Stimulated activated effector memory CD8-positive, alpha-beta T cell treated with anti-CD3 and anti-CD28 coated beads, Interleukin-12 subunit alpha, Interleukin-12 subunit beta, amount 100 ng/mL, for 72 hours (primary cell): ENCODE measurements around the gene DGKB.

Experiments
- ATAC-seq: fragments of 150-1000 bp; cut with Tn5 transposase; 2 replicates; pipeline ENCODE4 v1.10.0; 2021
- DNase-seq, 2 donors: peaks; one replicate each; pipeline ENCODE4 v3.0.0; 2021 to 2022; ENCODE audit warnings: low spot score in 2 of 2
- H3K27ac Mint-ChIP-seq: one replicate; pipeline ENCODE4 v1.8.0; 2022; ENCODE audit warnings: mild to moderate bottlenecking, mixed read lengths
- H3K36me3 Mint-ChIP-seq: one replicate; pipeline ENCODE4 v1.8.0; 2022; ENCODE audit warnings: mild to moderate bottlenecking, mixed read lengths
- H3K4me1 Mint-ChIP-seq: one replicate; pipeline ENCODE4 v1.8.0; 2022; ENCODE audit warnings: mixed read lengths
- H3K4me3 Mint-ChIP-seq: one replicate; pipeline ENCODE4 v1.8.0; 2022; ENCODE audit warnings: mild to moderate bottlenecking, mixed read lengths
- H3K9me3 Mint-ChIP-seq: one replicate; pipeline ENCODE4 v1.8.0; 2022; ENCODE audit warnings: mixed read lengths

Gene DGKB

GRCh38 chr7:14818871-14819270, 83.7 kb downstream of the DGKB start:
- Mint-ChIP-seq H3K4me1 (no peaks in the 10 kb centered on the region), H3K9me3 (peaks cover 5% of the 10 kb centered on the region), H3K36me3 (no peaks in the 10 kb centered on the region), H3K4me3 (no peak overlapping the region), H3K27ac (no peak overlapping the region)
- DNase-seq (no peak), ATAC-seq (no peak)

- DNase-seq, result no peak
- ATAC-seq, result no peak
- Mint-ChIP-seq H3K9me3 (peaks cover 5% of the 10 kb centered on the region), H3K4me1 (no peaks in the 10 kb centered on the region), H3K27ac (no peak overlapping the region), H3K36me3 (no peaks in the 10 kb centered on the region), H3K4me3 (no peak overlapping the region)
Measured at GRCh38 chr7:14817829-14818614, 84.5 kb downstream of the DGKB start.

- DNase-seq, result no peak
- ATAC-seq, result no peak
- H3K9me3 Mint-ChIP-seq, result no peaks in the 10 kb centered on the region
Measured at GRCh38 chr7:14807507-14807906, 95.0 kb downstream of the DGKB start.

GRCh38 chr7:14806891-14807290, 95.7 kb downstream of the DGKB start:
- no peak overlapping the region for H3K4me3 Mint-ChIP-seq
- H3K9me3 Mint-ChIP-seq, result no peaks in the 10 kb centered on the region
- no peak overlapping the region for H3K27ac Mint-ChIP-seq
- ATAC-seq, result no peak
- H3K4me1 Mint-ChIP-seq, result no peaks in the 10 kb centered on the region
- no peak for DNase-seq
- no peaks in the 10 kb centered on the region for H3K36me3 Mint-ChIP-seq

More at GRCh38 chr7:14807507-14807906, 95.0 kb downstream of the DGKB start:
- no peaks in the 10 kb centered on the region for H3K4me1 Mint-ChIP-seq
- H3K4me3 Mint-ChIP-seq, result no peak overlapping the region
- H3K36me3 Mint-ChIP-seq, result no peaks in the 10 kb centered on the region
- H3K27ac Mint-ChIP-seq, result no peak overlapping the region

- Mint-ChIP-seq H3K4me1 (no peaks in the 10 kb centered on the region), H3K4me3 (no peak overlapping the region), H3K9me3 (no peaks in the 10 kb centered on the region), H3K27ac (no peak overlapping the region), H3K36me3 (no peaks in the 10 kb centered on the region)
- ATAC-seq (no peak), DNase-seq (no peak)
Measured at GRCh38 chr7:14805105-14805719, 97.3 kb downstream of the DGKB start.

GRCh38 chr7:14800664-14801063, 101.9 kb downstream of the DGKB start:
- Mint-ChIP-seq H3K36me3 (no peaks in the 10 kb centered on the region), H3K27ac (no peak overlapping the region), H3K4me3 (no peak overlapping the region), H3K9me3 (no peaks in the 10 kb centered on the region), H3K4me1 (no peaks in the 10 kb centered on the region)
- ATAC-seq, result no peak
- no peak for DNase-seq

- no peaks in the 10 kb centered on the region for H3K4me1 Mint-ChIP-seq
- no peak for DNase-seq
- H3K36me3 Mint-ChIP-seq, result no peaks in the 10 kb centered on the region
Measured at GRCh38 chr7:14793151-14793550, 109.4 kb downstream of the DGKB start.

GRCh38 chr7:14787551-14787950, 115.0 kb downstream of the DGKB start:
- no peaks in the 10 kb centered on the region for H3K9me3 Mint-ChIP-seq
- H3K4me3 Mint-ChIP-seq, result no peak overlapping the region
- H3K4me1 Mint-ChIP-seq, result no peaks in the 10 kb centered on the region
- no peak for DNase-seq
- H3K36me3 Mint-ChIP-seq, result no peaks in the 10 kb centered on the region
- H3K27ac Mint-ChIP-seq, result no peak overlapping the region
- peak; percentile 8 for ATAC-seq

More at GRCh38 chr7:14793151-14793550, 109.4 kb downstream of the DGKB start:
- Mint-ChIP-seq H3K9me3 (no peaks in the 10 kb centered on the region), H3K27ac (no peak overlapping the region), H3K4me3 (no peak overlapping the region)
- ATAC-seq, result no peak

- Mint-ChIP-seq H3K4me1 (no peaks in the 10 kb centered on the region), H3K4me3 (no peak overlapping the region), H3K27ac (no peak overlapping the region), H3K9me3 (no peaks in the 10 kb centered on the region), H3K36me3 (no peaks in the 10 kb centered on the region)
- DNase-seq (no peak), ATAC-seq (peak; percentile 26)
Measured at GRCh38 chr7:14786314-14786895, 116.1 kb downstream of the DGKB start.

- Mint-ChIP-seq H3K36me3 (no peaks in the 10 kb centered on the region), H3K4me3 (no peak overlapping the region), H3K9me3 (peaks cover 3% of the 10 kb centered on the region), H3K4me1 (no peaks in the 10 kb centered on the region), H3K27ac (no peak overlapping the region)
- ATAC-seq (no peak), DNase-seq (no peak)
Measured at GRCh38 chr7:14777806-14778205, 124.7 kb downstream of the DGKB start.

- no peak overlapping the region for H3K4me3 Mint-ChIP-seq
- ATAC-seq (no peak), DNase-seq (no peak)
- H3K4me1 Mint-ChIP-seq, result no peaks in the 10 kb centered on the region
- H3K9me3 Mint-ChIP-seq, result peaks cover 3% of the 10 kb centered on the region
- no peaks in the 10 kb centered on the region for H3K36me3 Mint-ChIP-seq
- H3K27ac Mint-ChIP-seq, result no peak overlapping the region
Measured at GRCh38 chr7:14776266-14776665, 126.3 kb downstream of the DGKB start.

- ATAC-seq (no peak), DNase-seq (no peak)
- H3K27ac Mint-ChIP-seq, result no peak overlapping the region
- H3K4me1 Mint-ChIP-seq, result no peaks in the 10 kb centered on the region
- no peaks in the 10 kb centered on the region for H3K36me3 Mint-ChIP-seq
- H3K4me3 Mint-ChIP-seq, result no peak overlapping the region
- peaks cover 3% of the 10 kb centered on the region for H3K9me3 Mint-ChIP-seq
Measured at GRCh38 chr7:14773729-14774271, 128.8 kb downstream of the DGKB start.

- H3K4me3 Mint-ChIP-seq, result no peak overlapping the region
- no peak overlapping the region for H3K27ac Mint-ChIP-seq
- ATAC-seq (no peak), DNase-seq (no peak)
- H3K4me1 Mint-ChIP-seq, result no peaks in the 10 kb centered on the region
- H3K9me3 Mint-ChIP-seq, result peaks cover under 1% of the 10 kb centered on the region
- no peaks in the 10 kb centered on the region for H3K36me3 Mint-ChIP-seq
Measured at GRCh38 chr7:14770614-14771013, 131.9 kb downstream of the DGKB start.

- no peak for ATAC-seq
- Mint-ChIP-seq H3K4me1 (no peaks in the 10 kb centered on the region), H3K36me3 (no peaks in the 10 kb centered on the region), H3K9me3 (no peaks in the 10 kb centered on the region), H3K4me3 (no peak overlapping the region), H3K27ac (no peak overlapping the region)
- DNase-seq, result no peak
Measured at GRCh38 chr7:14769261-14769660, 133.3 kb downstream of the DGKB start.

- Mint-ChIP-seq H3K4me1 (no peaks in the 10 kb centered on the region), H3K9me3 (no peaks in the 10 kb centered on the region), H3K4me3 (no peak overlapping the region), H3K36me3 (no peaks in the 10 kb centered on the region), H3K27ac (no peak overlapping the region)
- no peak for ATAC-seq
- DNase-seq, result no peak
Measured at GRCh38 chr7:14767716-14768425, 134.7 kb downstream of the DGKB start.
